Caco-2 (cell line): ENCODE measurements around the gene NARF. TPM values are rescaled to one million over a fixed set of nuclear protein-coding genes. Genes with fewer than 3 reads are reported as not detected.

Source experiments
- BruUV-seq: library from RNA; stranded (reverse); fragments of 400-500 nt; replicated peaks from 2 replicates; lab custom pipeline; 2021; lab: Mats Ljungman, UMichigan
- CTCF ChIA-PET: fragments of 300-600 bp; sonication (Branson Sonifier 250); formaldehyde crosslinking; loops from one replicate; lab custom pipeline; 2022; ENCODE audit warnings: antibody characterized with exemption; lab: Charles Lee
- POLR2A ChIA-PET: fragments of 300-600 bp; sonication (Branson Sonifier 250); formaldehyde crosslinking; loops from one replicate; lab custom pipeline; 2022; ENCODE audit warnings: antibody characterized with exemption; lab: Charles Lee
- DNase-seq, 2 experiments: peaks; one replicate each; pipeline versions ENCODE4 v3.0.0 to v3.0.0-alpha.2; 2020 to 2022
- H3K27me3 ChIP-seq: replicated peaks from 2 replicates; pipeline ENCODE4 v1.6.0; 2011; ENCODE audit warnings: low read length; ENCODE audit not compliant: control insufficient read depth, insufficient read depth
- H3K36me3 ChIP-seq: 2 replicates; pipeline ENCODE4 v1.5.1; 2011; ENCODE audit warnings: low read length; ENCODE audit not compliant: control insufficient read depth, insufficient read depth
- H3K4me1 ChIP-seq: fragments of 250-450 bp; sonication (Bioruptor Pico); 2 replicates; pipeline ENCODE4 v1.5.1; 2020; ENCODE audit warnings: mild to moderate bottlenecking
- H3K4me3 ChIP-seq: 2 replicates; pipeline ENCODE4 v1.5.1; 2011; ENCODE audit warnings: low read depth, mild to moderate bottlenecking, control low read depth, low read length
- H3K9me3 ChIP-seq: fragments of 250-450 bp; sonication (Bioruptor Pico); 2 replicates; pipeline ENCODE4 v1.5.1; 2020; ENCODE audit warnings: mild to moderate bottlenecking, moderate library complexity
- H3K27ac Mint-ChIP-seq: one replicate; pipeline ENCODE4 v1.8.0; 2022; ENCODE audit warnings: mixed read lengths; ENCODE audit not compliant: unreplicated experiment
- H3K27me3 Mint-ChIP-seq: one replicate; pipeline ENCODE4 v1.8.0; 2022; ENCODE audit warnings: mixed read lengths; ENCODE audit not compliant: insufficient read depth, unreplicated experiment
- H3K36me3 Mint-ChIP-seq: one replicate; pipeline ENCODE4 v1.8.0; 2022; ENCODE audit warnings: mild to moderate bottlenecking, mixed read lengths; ENCODE audit not compliant: insufficient read depth, unreplicated experiment
- H3K4me1 Mint-ChIP-seq: one replicate; pipeline ENCODE4 v1.8.0; 2022; ENCODE audit warnings: low read depth, mixed read lengths; ENCODE audit not compliant: unreplicated experiment
- H3K4me3 Mint-ChIP-seq: one replicate; pipeline ENCODE4 v1.8.0; 2022; ENCODE audit warnings: mild to moderate bottlenecking, moderate library complexity, mixed read lengths; ENCODE audit not compliant: unreplicated experiment
- H3K9me3 Mint-ChIP-seq: one replicate; pipeline ENCODE4 v1.8.0; 2022; ENCODE audit warnings: mixed read lengths; ENCODE audit not compliant: unreplicated experiment
- intact Hi-C: fragments of 100-400 bp; cut with micrococcal nuclease; formaldehyde crosslinking; loops from one replicate; pipeline ENCODE4 v1.10.0; 2022; ENCODE audit not compliant: unreplicated experiment
- total RNA-seq: library from RNA; stranded (reverse); gene quantifications from 2 replicates; pipeline ENCODE4 v1.2.3, GENCODE V29; 2022
- TF ChIP-seq, protein P1 (sequence below), 2 experiments: fragments of 200-600 bp in 1 of 2; IDR thresholded peaks; 1 replicate in 1 of 2; 2 replicates in 1 of 2; pipeline versions ENCODE4 v1.5.1 to v1.8.0; 2011 to 2022; ENCODE audit warnings: antibody characterized with exemption in 1 of 2, control low read depth in 1 of 2, inconsistent platforms in 1 of 2, low read depth in 1 of 2, low read length in 1 of 2, mild to moderate bottlenecking in 1 of 2, moderate library complexity in 1 of 2; ENCODE audit not compliant: insufficient read depth in 1 of 2, severe bottlenecking in 1 of 2, unreplicated experiment in 1 of 2

The NARF gene
- total RNA-seq, 1 experiment from 2014 or later = 62.1 TPM

GRCh38 chr17:82487910-82488309, 29.4 kb downstream of the NARF start:
- no peak overlapping the region for H3K27ac Mint-ChIP-seq
- no peaks in the 10 kb centered on the region for H3K27me3 Mint-ChIP-seq
- no peaks in the 10 kb centered on the region for H3K9me3 Mint-ChIP-seq
- Histone ChIP-seq H3K36me3 (peaks cover 4% of the 10 kb centered on the region; the same call in 1 of the 2 replicates), H3K9me3 (no peaks in the 10 kb centered on the region), H3K4me1 (no peaks in the 10 kb centered on the region), H3K27me3 (no peaks in the 10 kb centered on the region), H3K4me3 (no peak overlapping the region)
- H3K4me3 Mint-ChIP-seq = no peak overlapping the region
- POLR2A ChIA-PET = no interaction called here
- TF ChIP-seq, protein P1, sequence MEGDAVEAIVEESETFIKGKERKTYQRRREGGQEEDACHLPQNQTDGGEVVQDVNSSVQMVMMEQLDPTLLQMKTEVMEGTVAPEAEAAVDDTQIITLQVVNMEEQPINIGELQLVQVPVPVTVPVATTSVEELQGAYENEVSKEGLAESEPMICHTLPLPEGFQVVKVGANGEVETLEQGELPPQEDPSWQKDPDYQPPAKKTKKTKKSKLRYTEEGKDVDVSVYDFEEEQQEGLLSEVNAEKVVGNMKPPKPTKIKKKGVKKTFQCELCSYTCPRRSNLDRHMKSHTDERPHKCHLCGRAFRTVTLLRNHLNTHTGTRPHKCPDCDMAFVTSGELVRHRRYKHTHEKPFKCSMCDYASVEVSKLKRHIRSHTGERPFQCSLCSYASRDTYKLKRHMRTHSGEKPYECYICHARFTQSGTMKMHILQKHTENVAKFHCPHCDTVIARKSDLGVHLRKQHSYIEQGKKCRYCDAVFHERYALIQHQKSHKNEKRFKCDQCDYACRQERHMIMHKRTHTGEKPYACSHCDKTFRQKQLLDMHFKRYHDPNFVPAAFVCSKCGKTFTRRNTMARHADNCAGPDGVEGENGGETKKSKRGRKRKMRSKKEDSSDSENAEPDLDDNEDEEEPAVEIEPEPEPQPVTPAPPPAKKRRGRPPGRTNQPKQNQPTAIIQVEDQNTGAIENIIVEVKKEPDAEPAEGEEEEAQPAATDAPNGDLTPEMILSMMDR (IDR thresholded peaks at IDR 0.05; ENCODE audit: insufficient read depth in 1 of 2, low read depth in 1 of 2, low read length in 1 of 2, severe bottlenecking in 1 of 2, unreplicated experiment in 1 of 2) = no peak
- CTCF ChIA-PET = no interaction called here
- peaks cover 59% of the 10 kb centered on the region for H3K36me3 Mint-ChIP-seq
- H3K4me1 Mint-ChIP-seq = peaks cover 6% of the 10 kb centered on the region
- no TSS peak for BruUV-seq
- intact Hi-C loops = no loop called here
- no peak for DNase-seq

- no peak for DNase-seq
- Mint-ChIP-seq H3K4me3 (no peak overlapping the region), H3K9me3 (no peaks in the 10 kb centered on the region), H3K4me1 (peaks cover 10% of the 10 kb centered on the region), H3K27ac (no peak overlapping the region), H3K27me3 (no peaks in the 10 kb centered on the region), H3K36me3 (peaks cover 50% of the 10 kb centered on the region)
- Histone ChIP-seq H3K4me1 (peaks cover 3% of the 10 kb centered on the region; the same call in 1 of the 2 replicates), H3K4me3 (no peak overlapping the region), H3K9me3 (no peaks in the 10 kb centered on the region), H3K27me3 (no peaks in the 10 kb centered on the region), H3K36me3 (peaks cover under 1% of the 10 kb centered on the region; the same call in 1 of the 2 replicates)
- intact Hi-C loops = no loop called here
- POLR2A ChIA-PET = no interaction called here
- BruUV-seq = no TSS peak
- CTCF ChIA-PET = no interaction called here
- TF ChIP-seq, protein P1 (IDR thresholded peaks at IDR 0.05; ENCODE audit: insufficient read depth in 1 of 2, low read depth in 1 of 2, low read length in 1 of 2, severe bottlenecking in 1 of 2, unreplicated experiment in 1 of 2) = no peak
These were observed 30.6 kb downstream of the NARF start for GRCh38 chr17:82489117-82489516.

DNA sequence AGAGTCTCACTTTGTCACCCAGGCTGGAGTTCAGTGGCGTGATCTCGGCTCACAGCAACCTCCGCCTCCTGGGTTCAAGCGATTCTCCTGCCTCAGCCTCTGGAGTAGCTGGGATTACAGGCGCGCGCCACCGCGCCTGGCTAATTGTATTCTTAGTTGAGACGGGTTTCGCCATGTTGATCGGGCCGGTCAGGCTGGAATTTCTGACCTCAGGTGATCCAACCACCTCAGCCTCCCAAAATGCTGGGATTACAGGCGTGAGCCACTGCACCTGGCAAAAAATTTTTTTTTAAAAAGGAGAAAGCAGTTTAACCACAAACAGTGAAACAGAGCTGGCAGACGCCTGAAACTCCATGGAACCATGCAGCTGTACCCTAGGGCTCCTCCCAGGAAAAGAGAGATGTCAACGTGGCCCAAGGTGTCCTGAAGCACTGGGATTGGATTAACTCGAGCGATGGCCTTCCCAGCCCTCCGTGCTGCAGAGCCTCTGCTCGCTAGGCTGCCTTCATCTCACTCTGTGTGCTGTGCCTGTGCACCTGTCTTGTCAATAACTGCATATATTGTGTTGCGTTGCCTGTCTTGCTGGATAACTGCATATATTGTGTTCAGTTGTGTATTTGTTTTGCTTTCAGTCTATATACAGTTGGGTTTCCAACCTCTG, 31.4 kb downstream of the NARF start:
- BruUV-seq = no TSS peak
- ChIA-PET CTCF (no interaction called here), POLR2A (no interaction called here)
- H3K27me3 Mint-ChIP-seq = peaks cover 4% of the 10 kb centered on the region
- H3K9me3 Mint-ChIP-seq = no peaks in the 10 kb centered on the region
- Histone ChIP-seq H3K9me3 (no peaks in the 10 kb centered on the region), H3K36me3 (no peaks in the 10 kb centered on the region; the same call in 1 of the 2 replicates), H3K4me3 (no peak overlapping the region), H3K4me1 (peaks cover 7% of the 10 kb centered on the region), H3K27me3 (no peaks in the 10 kb centered on the region)
- no peak overlapping the region for H3K4me3 Mint-ChIP-seq
- peaks cover 18% of the 10 kb centered on the region for H3K4me1 Mint-ChIP-seq
- intact Hi-C loops = loop anchor here (5.0 kb wide), 1 partner anchor 138 kb away; no protein-coding TSS in a partner anchor
- no peak for DNase-seq
- TF ChIP-seq, protein P1 (IDR thresholded peaks at IDR 0.05; ENCODE audit: insufficient read depth in 1 of 2, low read depth in 1 of 2, low read length in 1 of 2, severe bottlenecking in 1 of 2, unreplicated experiment in 1 of 2) = no peak
- H3K36me3 Mint-ChIP-seq = peaks cover 54% of the 10 kb centered on the region
- no peak overlapping the region for H3K27ac Mint-ChIP-seq
